ENCODE measurements around the gene AP3B2. TPM values are rescaled to one million over a fixed set of nuclear protein-coding genes. Genes with fewer than 3 reads are reported as not detected.
"Not testable (repeated sequence)": the region's sequence is repeated elsewhere in the genome, so short reads cannot be mapped to it uniquely, and the experiment has no call there.

AP3B2 gene
- total RNA-seq, 1 experiment from 2014 or later, result 0.11 TPM

- no peak for DNase-seq (ENCODE audit: low read depth in 1 of 2, low spot score in 2 of 2)
- Histone ChIP-seq H3K27ac (no peak overlapping the region), H3K36me3 (no peaks in the 10 kb centered on the region), H3K9me3 (replicated peaks) (no peaks in the 10 kb centered on the region), H3K4me3 (no peak overlapping the region), H3K4me1 (replicated peaks) (peaks cover 14% of the 10 kb centered on the region), H3K27me3 (replicated peaks) (no peaks in the 10 kb centered on the region)
Observed at GRCh38 chr15:82712036-82712435, 2.4 kb upstream of the AP3B2 start.

- Histone ChIP-seq H3K9me3 (replicated peaks) (no peaks in the 10 kb centered on the region), H3K36me3 (no peaks in the 10 kb centered on the region), H3K27ac (no peak overlapping the region), H3K27me3 (replicated peaks) (no peaks in the 10 kb centered on the region), H3K4me1 (replicated peaks) (peaks cover 14% of the 10 kb centered on the region), H3K4me3 (no peak overlapping the region)
- DNase-seq (ENCODE audit: low read depth in 1 of 2, low spot score in 2 of 2), result no peak
Observed at GRCh38 chr15:82710926-82711490, 1.3 kb upstream of the AP3B2 start.

GRCh38 chr15:82710208-82710555 lies 507 bp upstream of the AP3B2 start:
- Histone ChIP-seq H3K27me3 (replicated peaks) (no peaks in the 10 kb centered on the region), H3K4me1 (replicated peaks) (peaks cover 14% of the 10 kb centered on the region), H3K4me3 (peak overlapping the region; percentile 51), H3K9me3 (replicated peaks) (no peaks in the 10 kb centered on the region), H3K27ac (no peak overlapping the region), H3K36me3 (no peaks in the 10 kb centered on the region)
- no peak for DNase-seq (ENCODE audit: low read depth in 1 of 2, low spot score in 2 of 2)

GRCh38 chr15:82709081-82709420 lies 624 bp downstream of the AP3B2 start:
- H3K27ac ChIP-seq, result no peak overlapping the region
- no peak for DNase-seq (ENCODE audit: low read depth in 1 of 2, low spot score in 2 of 2)
- H3K27me3 ChIP-seq (replicated peaks), result no peaks in the 10 kb centered on the region
- peak overlapping the region; percentile 51 for H3K4me3 ChIP-seq
- H3K36me3 ChIP-seq, result no peaks in the 10 kb centered on the region
- no peaks in the 10 kb centered on the region for H3K9me3 ChIP-seq (replicated peaks)
- H3K4me1 ChIP-seq (replicated peaks), result peaks cover 14% of the 10 kb centered on the region

GRCh38 chr15:82705856-82706255 lies 3.8 kb downstream of the AP3B2 start:
- not testable (repeated sequence) for H3K27ac ChIP-seq; H3K36me3 ChIP-seq; H3K4me3 ChIP-seq; H3K27me3 ChIP-seq (replicated peaks); H3K9me3 ChIP-seq (replicated peaks); DNase-seq (ENCODE audit: low read depth in 1 of 2, low spot score in 2 of 2)
- peaks cover 14% of the 10 kb centered on the region for H3K4me1 ChIP-seq (replicated peaks)

- Histone ChIP-seq H3K27me3 (replicated peaks) (no peaks in the 10 kb centered on the region), H3K4me1 (replicated peaks) (no peaks in the 10 kb centered on the region), H3K27ac (no peak overlapping the region), H3K4me3 (no peak overlapping the region), H3K36me3 (no peaks in the 10 kb centered on the region), H3K9me3 (replicated peaks) (no peaks in the 10 kb centered on the region)
- no peak for DNase-seq (ENCODE audit: low read depth in 1 of 2, low spot score in 2 of 2)
Observed at GRCh38 chr15:82699726-82700125, 9.9 kb downstream of the AP3B2 start.

- Histone ChIP-seq H3K27ac (no peak overlapping the region), H3K9me3 (replicated peaks) (no peaks in the 10 kb centered on the region), H3K36me3 (no peaks in the 10 kb centered on the region), H3K27me3 (replicated peaks) (no peaks in the 10 kb centered on the region), H3K4me3 (no peak overlapping the region), H3K4me1 (replicated peaks) (no peaks in the 10 kb centered on the region)
- DNase-seq (ENCODE audit: low read depth in 1 of 2, low spot score in 2 of 2), result no peak
Observed at GRCh38 chr15:82698711-82699345, 10.8 kb downstream of the AP3B2 start.

- Histone ChIP-seq H3K9me3 (replicated peaks) (no peaks in the 10 kb centered on the region), H3K4me3 (no peak overlapping the region), H3K27me3 (replicated peaks) (no peaks in the 10 kb centered on the region), H3K4me1 (replicated peaks) (no peaks in the 10 kb centered on the region), H3K36me3 (no peaks in the 10 kb centered on the region), H3K27ac (no peak overlapping the region)
- DNase-seq (ENCODE audit: low read depth in 1 of 2, low spot score in 2 of 2), result no peak
Observed at GRCh38 chr15:82697735-82698407, 11.8 kb downstream of the AP3B2 start.

- H3K27me3 ChIP-seq (replicated peaks), result no peaks in the 10 kb centered on the region
- no peaks in the 10 kb centered on the region for H3K36me3 ChIP-seq
- DNase-seq (ENCODE audit: low read depth in 1 of 2, low spot score in 2 of 2), result no peak
- H3K9me3 ChIP-seq (replicated peaks), result no peaks in the 10 kb centered on the region
- no peak overlapping the region for H3K27ac ChIP-seq
- H3K4me3 ChIP-seq, result no peak overlapping the region
- H3K4me1 ChIP-seq (replicated peaks), result no peaks in the 10 kb centered on the region
Observed at GRCh38 chr15:82692171-82692570, 17.5 kb downstream of the AP3B2 start.

- Histone ChIP-seq H3K36me3 (no peaks in the 10 kb centered on the region), H3K4me3 (no peak overlapping the region), H3K27ac (no peak overlapping the region), H3K27me3 (replicated peaks) (no peaks in the 10 kb centered on the region), H3K9me3 (replicated peaks) (no peaks in the 10 kb centered on the region; the same call in 1 of the 2 replicates), H3K4me1 (replicated peaks) (no peaks in the 10 kb centered on the region)
- DNase-seq (ENCODE audit: low read depth in 1 of 2, low spot score in 2 of 2), result no peak
Observed at GRCh38 chr15:82689147-82689546, 20.5 kb downstream of the AP3B2 start.

GRCh38 chr15:82688691-82689090 lies 21.0 kb downstream of the AP3B2 start:
- H3K9me3 ChIP-seq (replicated peaks), result no peaks in the 10 kb centered on the region; the same call in 1 of the 2 replicates
- H3K4me3 ChIP-seq, result no peak overlapping the region
- H3K36me3 ChIP-seq, result no peaks in the 10 kb centered on the region
- H3K4me1 ChIP-seq (replicated peaks), result no peaks in the 10 kb centered on the region
- no peaks in the 10 kb centered on the region for H3K27me3 ChIP-seq (replicated peaks)
- no peak for DNase-seq (ENCODE audit: low read depth in 1 of 2, low spot score in 2 of 2)
- H3K27ac ChIP-seq, result no peak overlapping the region

GRCh38 chr15:82681371-82681770 lies 28.3 kb downstream of the AP3B2 start:
- Histone ChIP-seq H3K9me3 (replicated peaks) (no peaks in the 10 kb centered on the region), H3K27me3 (replicated peaks) (peaks cover 17% of the 10 kb centered on the region), H3K27ac (no peak overlapping the region), H3K4me3 (no peak overlapping the region), H3K4me1 (replicated peaks) (no peaks in the 10 kb centered on the region), H3K36me3 (no peaks in the 10 kb centered on the region)
- no peak for DNase-seq (ENCODE audit: low read depth in 1 of 2, low spot score in 2 of 2)

GRCh38 chr15:82680200-82681102 lies 29.2 kb downstream of the AP3B2 start:
- Histone ChIP-seq H3K4me3 (no peak overlapping the region), H3K9me3 (replicated peaks) (no peaks in the 10 kb centered on the region), H3K27ac (no peak overlapping the region), H3K27me3 (replicated peaks) (peaks cover 17% of the 10 kb centered on the region), H3K4me1 (replicated peaks) (no peaks in the 10 kb centered on the region), H3K36me3 (no peaks in the 10 kb centered on the region)
- DNase-seq (ENCODE audit: low read depth in 1 of 2, low spot score in 2 of 2), result no peak
